GM19395 (cell line): ENCODE data around the gene BTBD9.
"Not testable (repeated sequence)": the region's sequence is repeated elsewhere in the genome, so short reads cannot be mapped to it uniquely, and the experiment has no call there.

Experiments
- ATAC-seq: cut with Tn5 transposase; IDR thresholded peaks from one replicate; pipeline ENCODE4 v1.9.1; 2021; ENCODE audit warnings: mild to moderate bottlenecking, moderate library complexity; ENCODE audit not compliant: unreplicated experiment

BTBD9 gene

DNA sequence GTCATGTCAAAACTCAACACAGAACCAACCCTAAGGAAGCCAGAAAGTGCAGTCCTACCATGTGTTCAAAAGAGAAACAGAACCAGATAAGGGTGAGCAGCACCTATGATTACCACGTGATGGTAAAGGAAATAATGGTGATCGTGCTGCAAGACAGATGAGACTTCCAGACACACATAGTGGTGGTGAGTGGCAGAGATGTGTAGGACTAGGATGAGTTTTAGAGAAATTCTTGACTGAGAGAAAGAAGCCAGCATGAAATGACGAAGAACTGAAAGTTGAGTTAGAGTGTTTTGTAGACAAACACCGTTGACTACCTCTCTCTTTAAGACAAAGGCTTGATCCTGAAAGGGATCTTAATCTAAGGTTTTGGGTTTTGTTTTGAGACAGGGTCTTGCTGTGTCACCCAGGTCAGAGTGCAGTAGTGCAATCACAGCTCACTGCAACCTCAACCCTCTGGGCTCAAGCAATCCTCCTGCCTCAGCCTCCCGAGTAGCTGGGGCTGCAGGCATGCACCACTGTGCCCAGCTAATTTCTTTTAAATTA, 10.6 kb upstream of the BTBD9 start:
- ATAC-seq = no peak

- no peak for ATAC-seq
Observed at GRCh38 chr6:38649744-38650143, 10.0 kb upstream of the BTBD9 start.

DNA sequence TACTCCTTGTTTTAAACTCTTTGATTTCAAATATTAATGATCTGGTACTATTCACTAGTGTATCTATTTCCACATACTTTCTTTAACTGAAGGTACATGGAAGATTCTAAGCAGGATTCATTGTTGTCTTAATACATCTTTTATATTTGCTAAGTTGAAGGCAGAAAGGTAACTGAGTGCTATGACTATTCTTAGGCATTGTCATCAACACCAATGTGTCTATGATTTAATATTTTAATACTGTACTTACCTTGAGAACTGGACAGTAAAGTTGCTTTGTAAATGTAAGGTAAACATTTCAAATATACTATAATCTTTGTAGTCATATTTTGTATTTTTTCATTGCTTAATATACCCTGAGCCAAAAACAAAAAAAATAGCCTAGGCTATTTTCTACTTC, 8.9 kb upstream of the BTBD9 start:
- no peak for ATAC-seq

- no peak for ATAC-seq
Observed at GRCh38 chr6:38646166-38646878, 6.6 kb upstream of the BTBD9 start.

GRCh38 chr6:38644951-38645350, 5.2 kb upstream of the BTBD9 start:
- no peak for ATAC-seq

DNA sequence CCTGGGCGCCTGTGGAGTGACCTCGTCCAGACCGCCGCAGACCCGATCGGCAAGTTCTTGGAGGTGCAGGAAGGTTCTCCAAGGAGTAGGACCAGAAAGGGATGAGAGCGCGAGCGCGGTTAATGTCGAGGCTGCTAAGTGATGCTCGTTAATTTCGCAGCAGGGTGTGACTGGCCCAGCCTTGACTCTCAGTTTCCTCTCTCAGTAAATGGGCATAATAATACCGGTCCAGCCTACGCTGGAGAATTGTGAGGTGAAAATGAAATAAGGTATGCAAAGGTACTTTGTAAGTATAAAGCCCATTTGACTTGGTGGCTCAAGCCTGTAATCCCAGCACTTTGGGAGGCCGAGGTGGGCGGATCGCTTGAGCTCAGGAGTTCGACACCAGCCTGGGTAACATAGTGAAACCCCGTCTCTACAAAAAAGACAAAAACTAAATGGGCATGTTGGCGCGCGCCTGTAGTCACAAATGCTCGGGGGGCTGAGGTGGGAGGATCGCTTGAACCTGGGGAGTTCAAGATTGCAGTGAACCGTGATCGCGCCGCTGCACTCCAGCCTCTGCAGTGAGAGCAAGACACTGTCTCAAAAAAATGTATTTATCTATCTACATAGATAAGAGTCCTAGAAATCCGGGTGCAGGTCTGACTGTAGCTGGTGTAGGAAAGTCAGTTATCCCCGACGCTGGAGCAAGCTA, 634 bp upstream of the BTBD9 start:
- no peak for ATAC-seq

DNA sequence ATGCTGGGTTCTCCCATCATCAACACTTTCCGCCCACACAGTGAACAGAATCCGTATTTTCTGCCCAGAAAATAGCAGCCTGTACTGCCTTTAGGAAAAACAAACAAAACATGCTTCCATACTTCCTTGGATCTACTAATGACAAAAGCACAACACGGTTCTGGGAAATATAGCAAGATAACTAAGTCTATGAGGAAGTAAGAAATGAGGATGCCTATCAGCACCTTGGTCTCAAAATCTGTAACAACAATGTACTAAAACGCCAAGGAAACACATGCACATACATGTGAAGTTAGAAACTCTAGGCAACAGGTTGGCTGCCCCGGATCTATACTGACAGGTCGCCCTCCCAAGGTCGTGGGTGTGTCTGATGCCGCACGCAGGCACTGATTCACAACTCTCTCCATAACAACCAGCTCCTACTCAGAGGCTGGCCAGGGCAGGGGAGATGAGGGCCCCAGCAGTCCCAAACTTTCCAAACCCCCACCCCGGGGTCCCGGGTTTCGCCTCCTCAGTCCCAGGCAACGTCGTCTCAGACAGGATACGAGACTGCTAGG, 710 bp downstream of the BTBD9 start:
- ATAC-seq = peak; percentile 26

- ATAC-seq = no peak
Observed at GRCh38 chr6:38637756-38638155, 2.0 kb downstream of the BTBD9 start.

DNA sequence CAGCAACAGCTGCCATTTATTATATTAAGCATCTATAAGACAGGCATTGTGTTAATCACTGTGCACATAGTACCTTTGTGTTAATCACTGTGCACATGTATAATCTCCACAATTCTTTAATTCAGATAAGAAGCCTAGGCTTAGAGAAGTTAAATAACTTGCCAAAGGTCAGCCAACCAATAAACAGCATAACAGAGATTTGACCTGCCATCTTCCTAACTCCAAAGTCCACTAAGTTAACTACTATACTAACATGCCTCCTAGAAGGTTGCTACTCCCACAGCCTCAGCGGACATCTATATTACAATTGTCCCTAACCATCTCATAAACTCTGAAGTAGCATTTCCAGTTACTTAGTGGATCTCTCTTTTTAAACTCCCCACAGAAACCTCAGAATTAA, 3.7 kb downstream of the BTBD9 start:
- no peak for ATAC-seq

DNA sequence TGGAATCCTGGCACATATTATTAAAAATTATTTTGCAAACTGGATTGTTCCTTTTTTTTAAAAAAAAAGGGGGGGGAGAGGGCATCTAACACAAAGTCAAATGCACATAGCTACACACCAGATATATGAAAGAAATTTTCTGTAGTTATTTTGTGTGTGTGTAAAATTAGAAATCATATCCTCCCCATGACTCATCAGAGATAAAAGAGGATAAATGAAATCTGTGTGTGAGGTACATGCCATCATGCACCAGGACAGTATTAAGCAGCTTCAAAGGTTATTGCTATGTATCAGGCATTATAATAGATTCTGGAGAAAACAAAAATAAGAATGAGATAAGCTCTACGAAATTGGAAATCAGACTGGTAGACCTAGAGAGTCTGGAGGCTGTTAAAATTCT, 5.2 kb downstream of the BTBD9 start:
- no peak for ATAC-seq

- no peak for ATAC-seq
Observed at GRCh38 chr6:38632490-38632889, 7.2 kb downstream of the BTBD9 start.

DNA sequence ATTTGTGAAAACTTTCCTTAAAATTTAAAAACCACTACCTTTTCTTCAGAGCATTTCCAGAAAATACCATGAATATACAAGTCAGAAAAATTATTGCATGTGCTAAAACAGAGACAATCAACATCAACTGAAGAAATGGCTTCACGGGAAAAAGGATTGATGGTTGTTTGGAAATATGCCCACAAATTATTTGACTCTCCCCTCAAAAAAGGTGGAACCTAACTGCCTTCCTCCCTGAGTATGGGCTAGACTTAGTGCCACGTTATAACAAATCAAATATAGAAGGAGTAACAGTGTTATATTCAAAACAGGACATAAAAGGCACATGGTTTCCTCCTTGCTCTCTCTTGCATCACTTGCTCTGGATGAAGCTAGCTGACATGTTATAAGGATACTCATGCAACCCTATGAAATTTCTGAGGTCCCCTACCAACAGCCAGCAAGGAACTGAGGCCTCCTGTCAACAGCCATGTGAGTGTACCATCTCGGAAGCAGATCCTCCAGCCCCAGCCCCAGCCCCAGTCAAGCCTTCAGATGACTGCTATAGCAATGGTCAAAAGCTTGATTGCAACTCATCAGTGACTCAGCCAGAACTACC, 8.4 kb downstream of the BTBD9 start:
- no peak for ATAC-seq

- ATAC-seq = no peak
Observed at GRCh38 chr6:38625217-38625616, 14.5 kb downstream of the BTBD9 start.

DNA sequence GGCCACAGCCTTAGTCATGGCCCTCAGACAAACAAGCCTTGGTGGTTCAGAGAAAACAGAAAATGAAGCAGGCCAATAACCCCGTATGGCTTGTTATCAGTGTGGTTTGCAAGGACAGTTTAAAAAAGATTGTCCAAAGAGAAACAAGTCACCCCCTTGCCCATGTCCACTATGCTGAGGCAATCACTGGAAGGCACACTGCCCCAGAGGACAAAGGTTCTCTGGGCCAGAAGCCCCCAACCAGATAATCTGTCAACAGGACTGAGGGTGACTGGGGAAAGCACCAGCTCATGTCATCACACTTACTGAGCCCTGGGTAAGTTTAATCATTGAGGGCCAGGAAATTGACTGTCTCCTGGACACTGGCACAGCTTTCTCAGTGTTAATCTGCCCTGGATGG, 20.4 kb downstream of the BTBD9 start:
- ATAC-seq = not testable (repeated sequence)

DNA sequence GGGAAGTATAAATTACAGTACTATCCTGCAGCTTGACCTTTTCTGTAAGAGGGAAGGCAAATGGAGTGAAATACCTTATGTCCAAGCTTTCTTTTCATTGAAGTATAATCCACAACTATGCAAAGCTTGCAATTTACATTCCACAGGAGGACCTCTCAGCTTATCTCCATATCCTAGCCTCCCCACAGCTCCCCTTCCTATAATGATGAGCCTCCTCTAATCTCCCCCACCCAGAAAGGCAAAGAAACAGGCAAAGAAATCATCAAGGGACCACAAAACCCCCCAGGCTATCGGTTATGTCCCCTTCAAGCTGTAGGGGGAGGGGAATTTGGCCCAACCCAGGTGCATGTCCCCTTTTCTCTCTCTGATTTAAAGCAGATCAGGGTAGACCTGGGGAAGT, 21.4 kb downstream of the BTBD9 start:
- not testable (repeated sequence) for ATAC-seq

- no peak for ATAC-seq
Observed at GRCh38 chr6:38617856-38618255, 21.9 kb downstream of the BTBD9 start.

DNA sequence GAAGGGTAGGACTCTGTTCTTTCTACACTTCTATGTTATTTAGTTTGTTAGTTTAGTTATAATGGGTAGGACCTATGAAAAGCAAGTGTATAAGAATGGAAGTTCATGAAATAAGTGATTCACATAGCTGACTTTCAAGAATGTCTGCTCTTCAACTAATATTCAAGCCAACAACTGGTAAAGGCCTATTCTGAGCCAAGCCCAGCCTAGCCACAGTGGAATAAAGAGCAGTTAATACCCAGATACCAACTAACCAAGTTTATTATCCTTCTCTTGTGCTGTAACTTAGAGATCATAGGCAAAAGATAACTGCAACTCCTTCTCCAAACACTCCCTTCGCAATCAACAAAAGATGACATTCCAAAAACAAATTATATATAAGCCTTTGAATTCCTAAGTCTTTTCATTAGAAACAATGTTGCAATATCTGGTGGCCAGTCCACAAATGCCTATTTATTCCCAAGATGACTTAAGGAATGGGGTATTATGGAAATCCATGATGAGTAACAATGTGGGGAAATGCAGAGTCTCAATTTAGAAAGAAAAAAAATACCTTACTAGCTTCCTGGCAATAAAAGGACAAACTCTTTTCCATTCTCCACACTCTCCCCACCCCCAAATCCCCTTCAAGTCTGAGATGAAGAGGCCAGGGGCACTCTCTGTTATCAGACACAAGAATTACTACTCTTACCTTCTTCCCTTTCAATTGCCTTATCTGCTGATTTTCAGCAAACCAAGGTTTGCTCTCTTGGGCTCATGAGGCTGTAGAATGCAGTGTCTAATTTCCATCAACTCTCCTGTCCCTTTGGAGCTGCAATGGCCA, 27.4 kb downstream of the BTBD9 start:
- no peak for ATAC-seq

GRCh38 chr6:38610050-38610625, 29.6 kb downstream of the BTBD9 start:
- ATAC-seq = no peak

- no peak for ATAC-seq
Observed at GRCh38 chr6:38604700-38605099, 35.0 kb downstream of the BTBD9 start.

DNA sequence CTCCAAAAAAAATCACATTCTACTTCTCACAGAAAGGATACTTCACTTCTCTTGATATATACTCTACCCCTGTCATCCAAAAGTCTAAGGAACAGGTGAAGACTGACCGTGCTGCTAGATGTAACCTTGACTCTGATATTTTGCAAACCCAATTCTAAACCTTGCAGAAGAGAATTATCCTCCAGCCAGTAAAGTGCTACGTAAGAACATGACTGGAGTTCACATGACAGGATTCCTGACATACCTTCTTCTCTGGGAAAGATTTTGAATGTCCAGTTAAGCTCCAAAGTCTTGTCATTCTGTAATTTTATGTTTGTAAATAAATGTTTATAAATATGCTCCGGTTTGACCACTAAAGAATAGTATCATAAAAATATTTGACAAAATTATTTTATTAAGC, 35.8 kb downstream of the BTBD9 start:
- no peak for ATAC-seq
